K562 (cell line): ENCODE data around the gene PNPLA7. TPM values are rescaled to one million over a fixed set of nuclear protein-coding genes. Genes with fewer than 3 reads are reported as not detected.

ENCODE experiments used
- ATAC-seq: fragments of 200-7000 bp; cut with Tn5 transposase; 3 replicates; pipeline ENCODE4 v1.9.1; 2020; ENCODE audit warnings: moderate library complexity
- BruUV-seq: library from RNA; stranded (reverse); fragments of 400-500 nt; replicated peaks from 2 replicates; lab custom pipeline; 2021; lab: Mats Ljungman, UMichigan
- CTCF ChIA-PET: fragments of 300-600 bp; formaldehyde crosslinking; extraction: SDS; loops from one replicate; lab custom pipeline; 2021; ENCODE audit warnings: low intra/inter-chr PET ratio; lab: Yijun Ruan, JAX
- POLR2A ChIA-PET: fragments of 300-600, 350-650 bp; sonication (Branson Sonifier 250); formaldehyde crosslinking; extraction: SDS; loops from one replicate; lab custom pipeline; 2021; ENCODE audit warnings: antibody characterized with exemption, inconsistent platforms; lab: Yijun Ruan, JAX
- DNase-seq, 4 experiments: peaks; one replicate each; pipeline versions ENCODE4 v3.0.0 to v3.0.0-alpha.2; 2011 to 2018; ENCODE audit warnings: low spot score in 3 of 4, mixed read lengths in 3 of 4; ENCODE audit errors: extremely low read depth in 1 of 4
- FAIRE-seq: peaks from 2 replicates; lab custom pipeline; 2011; peaks lifted over from hg19 to GRCh38; lab: Jason Lieb, UNC
- H2AFZ ChIP-seq: 2 replicates; pipeline ENCODE4 v1.6.0; 2011; ENCODE audit warnings: low read depth, low read length, control low read depth, inconsistent platforms
- H3K27ac ChIP-seq: fragments of 200-600 bp; 3 replicates; pipeline ENCODE4 v1.8.0; 2011; ENCODE audit warnings: low read depth, mild to moderate bottlenecking, control low read depth, inconsistent platforms, low read length, moderate library complexity, mixed read lengths; ENCODE audit errors: extremely low read depth
- H3K27me3 ChIP-seq, 2 experiments: fragments of 300-600 bp in 1 of 2; 2 replicates in 1 of 2; 3 replicates in 1 of 2; pipeline versions ENCODE4 v1.6.0 to v1.8.0; 2011; ENCODE audit warnings: inconsistent platforms in 2 of 2, low read length in 2 of 2, mild to moderate bottlenecking in 1 of 2, mixed read lengths in 1 of 2, moderate library complexity in 1 of 2; ENCODE audit not compliant: control insufficient read depth in 2 of 2, insufficient read depth in 2 of 2
- H3K36me3 ChIP-seq: fragments of 300-600 bp; 3 replicates; pipeline ENCODE4 v1.8.0; 2011; ENCODE audit warnings: mild to moderate bottlenecking, low read length, inconsistent platforms; ENCODE audit not compliant: control insufficient read depth, insufficient read depth
- H3K4me1 ChIP-seq, 2 experiments: fragments of 200-600 bp in 1 of 2; replicated peaks in 1 of 2; 2 replicates in 1 of 2; 3 replicates in 1 of 2; pipeline versions ENCODE4 v1.5.1 to v1.8.0; 2011; ENCODE audit warnings: inconsistent platforms in 2 of 2, low read length in 2 of 2, mild to moderate bottlenecking in 1 of 2, mixed read lengths in 1 of 2, moderate library complexity in 1 of 2; ENCODE audit not compliant: control insufficient read depth in 2 of 2, insufficient read depth in 2 of 2
- H3K4me2 ChIP-seq: 2 replicates; pipeline ENCODE4 v1.6.1; 2011; ENCODE audit warnings: low read length, control low read depth, inconsistent platforms, mixed read lengths; ENCODE audit not compliant: insufficient read depth
- H3K4me3 ChIP-seq: fragments of 200-600 bp; sonication (generic), shearing (Covaris generic); 2 replicates; pipeline ENCODE4 v1.5.1; 2016; ENCODE audit warnings: control low read depth, inconsistent platforms
- H3K79me2 ChIP-seq: fragments of 200-600 bp; 3 replicates; pipeline ENCODE4 v1.8.0; 2011; ENCODE audit warnings: low read length, inconsistent platforms; ENCODE audit not compliant: control insufficient read depth, insufficient read depth
- H3K9ac ChIP-seq, 2 experiments: 2 replicates each; pipeline versions ENCODE4 v1.6.0 to v1.6.1; 2011; ENCODE audit warnings: low read depth in 2 of 2, low read length in 2 of 2, control low read depth in 1 of 2, inconsistent platforms in 1 of 2, mild to moderate bottlenecking in 1 of 2, mixed read lengths in 1 of 2; ENCODE audit not compliant: insufficient read depth in 1 of 2
- H3K9me1 ChIP-seq: one replicate; pipeline ENCODE4 v1.6.0; 2011; ENCODE audit warnings: inconsistent platforms, mild to moderate bottlenecking, low read length, moderate library complexity; ENCODE audit not compliant: control insufficient read depth, insufficient read depth
- H3K9me3 ChIP-seq: replicated peaks from 2 replicates; pipeline ENCODE4 v1.5.1; 2011; ENCODE audit warnings: low read depth, low read length, inconsistent platforms; ENCODE audit not compliant: control insufficient read depth, insufficient read depth
- H4K20me1 ChIP-seq: replicated peaks from 2 replicates; pipeline ENCODE4 v1.6.1; 2011; ENCODE audit warnings: low read length, inconsistent platforms, mixed read lengths; ENCODE audit not compliant: control insufficient read depth, insufficient read depth
- CEBPZ ChIP-seq: fragments of 150-350 bp; IDR thresholded peaks from 2 replicates; pipeline ENCODE4 v1.6.1; 2014; ENCODE audit warnings: low read depth, mild to moderate bottlenecking, low read length, borderline replicate concordance
- E2F6 ChIP-seq, 2 experiments: IDR thresholded peaks; 2 replicates each; pipeline ENCODE4 v1.6.1; 2011; ENCODE audit warnings: borderline replicate concordance in 1 of 2, control low read depth in 1 of 2, low read depth in 1 of 2, low read length in 1 of 2, mild to moderate bottlenecking in 1 of 2, mixed read lengths in 1 of 2, moderate library complexity in 1 of 2; ENCODE audit not compliant: insufficient read depth in 1 of 2, insufficient read length in 1 of 2, poor library complexity in 1 of 2, severe bottlenecking in 1 of 2; ENCODE audit errors: extremely low read depth in 1 of 2
- FUS ChIP-seq: fragments of 200-400 bp; formaldehyde crosslinking; optimal IDR thresholded peaks from 2 replicates; pipeline ENCODE3; 2017; ENCODE audit warnings: low read depth, low read length
- HES1 ChIP-seq: fragments of 450-650 bp; IDR thresholded peaks from 2 replicates; pipeline ENCODE4 v1.6.1; 2016; ENCODE audit warnings: low read depth, mild to moderate bottlenecking, moderate library complexity
- MECOM ChIP-seq: fragments of 250-450 bp; sonication (Bioruptor Pico); IDR thresholded peaks from 2 replicates; pipeline ENCODE4 v1.8.0; 2022; ENCODE audit warnings: inconsistent platforms
- MITF ChIP-seq: IDR thresholded peaks from 2 replicates; pipeline ENCODE4 v1.6.1; 2014; ENCODE audit warnings: antibody characterized with exemption
- MXD1 ChIP-seq: fragments of 250-450 bp; sonication (Bioruptor Pico); IDR thresholded peaks from 2 replicates; pipeline ENCODE4 v1.8.0; 2021; ENCODE audit warnings: borderline replicate concordance, mild to moderate bottlenecking, moderate library complexity; ENCODE audit not compliant: poor library complexity, severe bottlenecking
- NFATC3 ChIP-seq: fragments of 450-650 bp; IDR thresholded peaks from 2 replicates; pipeline ENCODE4 v1.6.1; 2017; ENCODE audit warnings: mild to moderate bottlenecking
- TCF15 ChIP-seq: fragments of 250-450 bp; sonication (Bioruptor Pico); IDR thresholded peaks from 2 replicates; pipeline ENCODE4 v1.8.0; 2022; ENCODE audit warnings: moderate library complexity, mild to moderate bottlenecking, inconsistent platforms
- ZFP30 ChIP-seq: fragments of 250-450 bp; sonication (Bioruptor Pico); IDR thresholded peaks from 2 replicates; pipeline ENCODE4 v1.8.0; 2022; ENCODE audit warnings: moderate library complexity, mild to moderate bottlenecking, inconsistent platforms, borderline replicate concordance
- ZNF445 ChIP-seq: fragments of 250-450 bp; sonication (Bioruptor Pico); IDR thresholded peaks from 2 replicates; pipeline ENCODE4 v1.4.0; 2020; ENCODE audit warnings: low read depth, mild to moderate bottlenecking, moderate library complexity
- WGBS: fragments of 100-300 bp; shearing (Covaris generic); methylation state at CpG from one replicate; pipeline ENCODE4 v1.1.6; 2016; ENCODE audit warnings: low coverage, mixed read lengths; ENCODE audit not compliant: insufficient coverage; ENCODE audit errors: missing lambda C conversion rate; 5-methylcytosine and 5-hydroxymethylcytosine counted together
- in situ Hi-C: fragments of 300-500 bp; cut with MboI; formaldehyde crosslinking; loops from 4 replicates; pipeline ENCODE4 v1.15.0; 2018; ENCODE audit warnings: inconsistent platforms, mixed read lengths
- intact Hi-C: fragments of 100-400 bp; cut with micrococcal nuclease; formaldehyde crosslinking; loops from 2 replicates; pipeline ENCODE4 v1.14.2; 2022
- polyA plus RNA-seq, 8 experiments: library from polyadenylated mRNA; depleted of rRNA in 4 of 8; stranded (reverse) in 5 of 8; unstranded in 3 of 8; fragments of >200 nt; fragmentation: Nextera tagmentation in 2 of 8; fragmentation: Illumina TruSeq in 1 of 8; extraction: Ambion mirVana in 2 of 8; extraction: Trizol in 1 of 8; gene quantifications; 2 replicates each; pipeline versions ENCODE4 v1.2.1 to v1.2.3, GENCODE V29; 2011 to 2014; ENCODE audit warnings: inconsistent platforms in 1 of 8, missing spikeins in 1 of 8
- total RNA-seq, 7 experiments: library from RNA; depleted of rRNA in 6 of 7; stranded (reverse); fragments of >200 nt in 6 of 7; fragmentation: Illumina TruSeq in 2 of 7; extraction: Trizol in 2 of 7; gene quantifications; 2 replicates each; pipeline versions ENCODE4 v1.2.1 to v1.2.3, GENCODE V29; 2011 to 2021; ENCODE audit warnings: low replicate concordance in 1 of 7

PNPLA7 gene
- total and polyA plus RNA-seq, 9 of the 15 experiments (the other 6 are each of a cell fraction or from before 2014, with no cell fraction given), result 0.01 to 0.85 (median 0.19) TPM; not detected in 1

- TF ChIP-seq MITF, result no peak
- TF ChIP-seq ZNF445, result no peak
- TF ChIP-seq, all 486 proteins: peak for 0
Observed at GRCh38 chr9:137433916-137434431, 116.2 kb downstream of the PNPLA7 start (continued).

GRCh38 chr9:137433349-137433915 lies 116.8 kb downstream of the PNPLA7 start:
- H3K27ac ChIP-seq, result no peak overlapping the region
- no peak overlapping the region for H3K4me2 ChIP-seq
- H3K36me3 ChIP-seq, result no peaks in the 10 kb centered on the region
- no peaks in the 10 kb centered on the region for H3K27me3 ChIP-seq
- no peak for DNase-seq
- H3K4me3 ChIP-seq, result no peak overlapping the region
- WGBS, result 59% methylated on average over 14 of the region's 19 CpGs
- CTCF ChIA-PET, result no interaction called here
- peaks cover 14 to 93% of the 10 kb centered on the region in 2 experiments; a peak in 4 of 5 replicates for H3K4me1 ChIP-seq
- ATAC-seq, result no peak
- no peaks in the 10 kb centered on the region for H4K20me1 ChIP-seq
- BruUV-seq, result no TSS peak
- no peak overlapping the region for H3K9ac ChIP-seq
- H3K79me2 ChIP-seq, result no peaks in the 10 kb centered on the region
- no peak for FAIRE-seq
- no peaks in the 10 kb centered on the region for H3K9me3 ChIP-seq
- POLR2A ChIA-PET, result interaction anchor here (0.6 to 1.1 kb wide), 2 partner anchors 15 to 254 kb away, joined by 4 to 6 read pairs; no protein-coding TSS in a partner anchor
- no peak overlapping the region for H2AFZ ChIP-seq
- in situ Hi-C loops, result no loop called here
- intact Hi-C loops, result no loop called here
- no peaks in the 10 kb centered on the region for H3K9me1 ChIP-seq
- no peak for TF ChIP-seq TCF15 (CRISPR knock-in tag)
- no peak for TF ChIP-seq NFATC3
- no peak for TF ChIP-seq FUS
- TF ChIP-seq E2F6 (IDR thresholded peaks at IDR 0.05; ENCODE audit: borderline replicate concordance in 1 of 2, extremely low read depth in 1 of 2, insufficient read depth in 1 of 2, insufficient read length in 1 of 2, low read depth in 1 of 2, low read length in 1 of 2, poor library complexity in 1 of 2, severe bottlenecking in 1 of 2), result no peak
- TF ChIP-seq HES1, result no peak
- TF ChIP-seq ZFP30 (CRISPR knock-in tag), result no peak
- no peak for TF ChIP-seq MXD1
- TF ChIP-seq MECOM (CRISPR knock-in tag), result no peak
- no peak for TF ChIP-seq CEBPZ
